ENCODE data around the gene MYBPH.

Gene MYBPH

DNA sequence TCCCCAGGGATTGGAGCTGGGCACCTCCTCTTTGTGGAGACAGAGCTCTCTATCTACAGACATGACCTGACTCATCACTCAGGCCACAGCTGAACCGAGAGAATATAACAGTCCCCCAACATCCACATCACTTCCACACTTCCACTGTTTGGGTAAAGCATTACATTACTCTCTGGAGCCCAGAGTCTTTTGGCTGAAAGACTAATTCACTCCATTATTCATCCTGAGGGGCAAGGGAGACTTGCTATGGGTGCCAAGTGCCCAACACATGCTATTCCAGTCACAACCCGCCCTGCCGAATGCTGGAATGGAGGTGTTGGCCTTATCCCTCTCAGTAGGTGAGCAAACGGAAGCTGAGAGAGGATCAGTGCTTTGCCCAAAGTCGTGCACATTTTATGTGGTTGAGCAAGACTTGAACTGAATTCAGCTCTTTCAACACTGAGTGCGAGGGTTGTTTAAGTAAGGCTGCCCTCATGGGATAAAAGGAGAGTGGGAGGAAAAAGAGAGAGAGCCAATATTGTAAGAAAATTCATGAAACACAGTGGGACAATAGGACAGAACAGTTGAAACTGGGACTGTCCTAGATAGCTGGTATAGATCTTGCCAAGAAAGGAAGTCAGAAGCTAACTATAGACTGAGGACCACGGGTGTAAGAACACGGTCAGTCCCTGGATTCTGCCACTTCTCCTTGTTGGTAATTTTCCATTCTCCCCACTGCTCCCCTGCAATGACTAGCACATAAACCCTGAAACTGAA is 24.4 kb upstream of the MYBPH start:
- no peak for DNase-seq

DNA sequence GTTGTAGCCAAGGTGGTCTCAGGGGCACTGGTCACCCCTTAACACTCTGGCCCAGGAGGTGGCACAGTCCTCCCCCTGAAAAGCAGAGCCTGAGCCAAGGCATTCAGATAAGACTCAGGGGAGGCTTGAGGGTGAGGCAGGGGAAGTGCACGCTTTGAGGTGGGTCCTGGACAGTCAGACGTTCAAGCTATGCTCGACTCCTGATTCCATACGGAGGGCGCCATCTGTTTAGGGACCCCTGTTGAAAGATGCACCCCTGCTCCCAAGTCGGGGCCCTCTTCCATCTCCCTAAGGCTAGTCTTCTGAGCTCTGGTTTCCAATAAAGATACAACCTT is 23.8 kb upstream of the MYBPH start:
- DNase-seq: no peak

- no peak for DNase-seq
These were observed 23.4 kb upstream of the MYBPH start for GRCh38 chr1:203199002-203199401.

DNA sequence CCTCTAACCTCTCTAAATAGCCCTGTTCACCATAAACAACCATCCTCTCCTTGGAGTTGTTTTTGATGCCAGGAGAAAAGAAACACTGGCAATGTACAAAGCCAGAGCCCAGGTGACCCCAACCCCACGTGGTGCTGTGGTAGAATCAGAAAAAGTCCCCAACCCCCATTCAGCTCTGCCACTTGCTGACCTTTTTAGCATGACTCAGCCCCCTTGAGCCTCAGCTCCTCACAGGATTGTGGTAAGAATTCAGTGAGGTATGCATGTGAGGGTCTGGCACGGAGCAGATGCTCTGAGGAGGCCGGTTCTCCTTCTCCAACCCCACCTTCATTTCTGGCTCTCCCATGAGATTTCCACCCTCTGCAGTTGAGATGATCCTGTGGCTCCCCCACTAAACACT is 22.0 kb upstream of the MYBPH start:
- DNase-seq: no peak

DNA sequence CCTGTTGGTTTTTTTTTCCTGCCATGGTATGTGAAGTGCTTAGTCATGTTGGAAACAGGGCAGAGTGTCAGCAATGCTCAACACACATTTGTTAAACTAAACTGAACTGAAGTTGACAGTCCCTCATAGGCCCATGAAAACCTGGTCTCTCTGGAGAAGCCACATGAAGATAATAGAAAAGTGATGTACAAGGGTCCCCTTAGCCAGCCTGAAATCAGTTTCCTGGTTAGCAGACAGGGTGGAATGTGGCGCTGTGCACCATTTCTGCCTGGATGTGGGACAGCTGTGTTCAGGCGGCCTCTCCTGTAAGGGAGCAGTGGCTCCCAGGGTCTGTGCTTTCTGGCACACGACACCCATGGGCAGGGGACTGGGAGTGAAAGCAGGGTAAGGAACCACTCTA is 20.7 kb upstream of the MYBPH start:
- no peak for DNase-seq

- DNase-seq: no peak
These were observed 15.3 kb upstream of the MYBPH start for GRCh38 chr1:203190949-203191348.

- DNase-seq: no peak
These were observed 14.3 kb upstream of the MYBPH start for GRCh38 chr1:203189951-203190352.

GRCh38 chr1:203188686-203189232 is 13.1 kb upstream of the MYBPH start:
- no peak for DNase-seq

DNA sequence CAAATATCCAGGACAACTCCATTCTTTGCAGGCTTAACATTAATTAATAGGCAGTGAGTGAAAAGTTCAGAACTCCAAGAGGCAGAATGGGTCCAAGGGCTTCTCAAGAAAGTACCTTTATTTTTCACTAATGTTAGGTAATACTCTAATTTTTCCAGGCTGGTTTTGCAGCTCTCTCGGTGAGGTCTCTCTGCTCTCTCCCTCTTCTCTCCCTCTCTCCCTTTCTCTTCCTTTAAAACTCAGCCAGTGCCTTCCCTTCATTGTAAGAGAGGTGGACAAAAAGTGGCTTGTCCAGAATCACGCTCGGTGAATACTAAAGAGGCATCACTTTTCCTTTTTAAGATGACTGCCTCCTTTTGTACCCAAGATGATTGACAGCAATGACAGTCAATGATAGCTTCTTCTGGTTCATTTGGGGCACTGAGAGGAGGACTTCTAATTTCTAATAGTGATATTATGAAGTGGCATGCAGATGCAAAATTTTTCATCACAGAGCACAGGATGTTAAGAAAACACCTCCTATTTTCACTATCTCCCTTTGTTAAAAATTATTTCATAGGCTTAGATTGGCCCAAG is 12.2 kb upstream of the MYBPH start:
- DNase-seq: no peak

DNA sequence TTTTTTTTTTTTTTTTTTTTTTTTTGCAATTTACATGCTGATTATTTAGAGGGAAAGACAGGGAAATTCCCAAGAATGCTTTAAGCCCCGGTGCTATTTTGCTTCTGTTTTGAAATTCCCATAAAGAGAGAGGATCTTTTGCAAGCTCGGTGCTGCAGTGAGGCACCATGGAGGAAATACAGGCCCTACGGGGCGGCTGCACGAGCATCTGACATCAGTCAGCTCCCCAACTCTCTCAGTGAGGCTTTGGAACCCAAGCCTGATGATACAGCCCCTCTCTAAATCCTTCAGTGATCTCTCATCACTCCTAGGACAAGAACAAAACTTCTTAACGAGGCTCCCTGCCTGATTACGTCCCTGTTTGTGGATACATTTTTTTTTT is 11.7 kb upstream of the MYBPH start:
- DNase-seq: no peak

DNA sequence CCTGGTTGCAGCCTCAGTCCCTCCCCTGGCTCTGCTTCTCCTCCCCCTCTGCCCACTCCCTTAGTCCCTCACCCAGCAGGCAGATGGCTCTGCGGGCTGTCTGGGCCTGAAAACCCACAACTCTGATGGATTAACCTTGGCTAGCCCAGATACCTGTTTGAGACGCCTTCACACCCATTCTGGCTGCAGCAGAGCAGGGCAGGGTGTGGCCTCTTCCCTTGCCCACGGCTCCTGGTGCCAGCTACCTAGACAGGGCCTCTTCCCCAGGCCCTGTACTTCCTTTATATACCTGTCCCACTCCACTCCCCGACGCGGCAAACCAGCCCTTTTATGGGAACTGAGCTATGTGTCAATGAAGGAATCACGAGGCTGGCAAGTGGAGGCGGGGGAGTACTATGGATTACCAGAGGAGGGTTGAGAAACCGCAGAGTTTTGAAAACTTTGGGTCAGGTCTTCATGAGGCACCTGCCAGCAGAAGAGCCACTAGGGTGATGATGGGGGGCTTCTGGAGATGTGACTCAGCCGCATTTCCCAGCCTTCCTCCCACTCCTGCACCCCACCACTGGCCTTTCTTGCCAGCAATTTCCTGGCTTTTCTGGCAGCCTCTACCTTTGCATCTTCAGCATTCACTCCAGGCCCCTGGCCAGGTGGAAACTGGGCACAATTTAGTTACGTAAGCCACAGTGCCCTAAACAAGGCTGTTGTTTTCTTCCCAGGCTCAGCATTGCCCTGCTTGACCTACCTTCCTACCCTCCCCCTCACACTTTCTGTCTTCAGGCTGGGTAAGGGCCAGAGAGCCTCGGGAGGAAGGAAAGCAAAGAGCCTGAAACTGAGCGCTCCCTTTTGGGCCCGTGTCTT is 11.0 kb upstream of the MYBPH start, which contains the start of gene CHI3L1:
TSS of gene CHI3L1 (minus strand) at position 259 of the 858 bp plus-strand sequence. CDS start at position 178, 81 bp downstream.
- DNase-seq: peak; percentile 47

DNA sequence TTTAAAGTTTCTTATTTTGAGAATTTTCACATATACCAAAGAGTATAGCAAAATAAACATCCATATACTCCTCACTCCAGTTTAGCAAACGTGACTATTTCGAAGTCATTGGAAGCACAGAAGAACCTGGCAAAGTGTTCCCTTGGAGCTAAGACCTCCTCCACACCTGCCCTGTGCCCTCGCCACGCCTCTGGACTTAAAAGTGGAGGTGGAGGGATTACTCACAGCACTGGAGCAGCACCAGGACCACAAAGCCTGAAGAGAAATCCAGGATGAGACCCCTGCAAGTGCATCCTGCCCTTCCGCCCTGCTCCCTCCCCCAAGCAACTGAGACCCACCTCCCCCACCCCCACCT is 10.4 kb upstream of the MYBPH start:
- DNase-seq: no peak

DNA sequence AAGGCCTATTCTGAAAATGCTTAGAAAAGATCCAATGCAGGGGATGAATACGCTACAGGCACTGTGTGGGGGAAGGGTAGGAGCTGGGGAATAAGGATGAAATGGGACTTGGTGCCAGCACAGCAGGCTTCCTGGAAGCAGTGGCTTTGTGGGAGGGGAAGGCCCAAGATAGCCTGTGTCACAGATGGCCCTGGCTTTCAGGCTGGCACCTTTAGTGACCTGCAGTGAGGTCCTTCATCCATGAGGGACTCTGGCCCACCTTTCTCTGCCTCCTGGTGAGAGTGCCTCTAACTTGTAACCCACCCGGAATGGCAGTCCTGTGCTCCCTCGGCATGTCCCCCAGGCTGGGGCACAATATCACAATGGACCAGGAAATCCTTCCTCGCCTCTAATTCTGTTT is 10.0 kb upstream of the MYBPH start:
- no peak for DNase-seq

DNA sequence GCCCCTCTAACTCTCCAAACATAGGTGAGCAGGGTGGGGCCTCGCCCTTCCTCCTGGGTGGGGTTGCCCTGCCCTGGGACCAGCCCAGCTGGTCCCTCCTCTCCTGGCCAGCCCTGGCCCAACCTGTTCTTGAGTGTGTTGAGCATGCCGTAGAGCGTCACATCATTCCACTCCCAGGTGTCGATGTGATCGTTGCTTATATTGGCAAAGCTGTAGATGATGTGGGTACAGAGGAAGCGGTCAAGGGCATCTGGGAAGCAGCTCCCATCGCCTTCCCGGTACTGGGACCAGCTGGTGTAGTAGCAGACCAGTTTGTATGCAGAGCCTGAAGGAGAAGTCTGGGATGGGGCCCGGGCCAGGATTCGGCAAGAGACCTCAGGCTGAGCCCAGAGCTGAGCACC is 9.4 kb upstream of the MYBPH start:
- no peak for DNase-seq

DNA sequence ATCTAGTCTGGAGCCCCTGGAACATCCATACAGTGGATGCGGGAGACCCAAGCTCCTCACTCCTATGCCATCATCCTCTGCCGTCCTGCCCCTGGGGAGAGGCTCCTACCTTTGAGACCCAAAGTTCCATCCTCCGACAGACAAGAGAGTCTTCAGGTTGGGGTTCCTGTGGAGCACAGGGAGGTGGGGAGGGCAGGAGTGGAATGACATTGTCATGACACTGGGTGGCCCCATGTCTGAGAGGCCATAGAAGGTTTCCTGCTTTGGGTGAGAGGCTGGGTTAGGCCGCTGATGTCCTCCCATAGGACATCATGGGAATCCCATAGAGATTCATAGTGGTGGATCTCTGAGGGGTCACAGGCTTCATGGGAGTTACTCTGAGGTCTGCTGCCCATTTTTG is 8.8 kb upstream of the MYBPH start:
- no peak for DNase-seq

GRCh38 chr1:203183828-203184227 is 8.2 kb upstream of the MYBPH start:
- no peak for DNase-seq

- no peak for DNase-seq
These were observed 6.8 kb upstream of the MYBPH start for GRCh38 chr1:203182387-203182953.

GRCh38 chr1:203181586-203182386 is 6.2 kb upstream of the MYBPH start:
- no peak for DNase-seq

DNA sequence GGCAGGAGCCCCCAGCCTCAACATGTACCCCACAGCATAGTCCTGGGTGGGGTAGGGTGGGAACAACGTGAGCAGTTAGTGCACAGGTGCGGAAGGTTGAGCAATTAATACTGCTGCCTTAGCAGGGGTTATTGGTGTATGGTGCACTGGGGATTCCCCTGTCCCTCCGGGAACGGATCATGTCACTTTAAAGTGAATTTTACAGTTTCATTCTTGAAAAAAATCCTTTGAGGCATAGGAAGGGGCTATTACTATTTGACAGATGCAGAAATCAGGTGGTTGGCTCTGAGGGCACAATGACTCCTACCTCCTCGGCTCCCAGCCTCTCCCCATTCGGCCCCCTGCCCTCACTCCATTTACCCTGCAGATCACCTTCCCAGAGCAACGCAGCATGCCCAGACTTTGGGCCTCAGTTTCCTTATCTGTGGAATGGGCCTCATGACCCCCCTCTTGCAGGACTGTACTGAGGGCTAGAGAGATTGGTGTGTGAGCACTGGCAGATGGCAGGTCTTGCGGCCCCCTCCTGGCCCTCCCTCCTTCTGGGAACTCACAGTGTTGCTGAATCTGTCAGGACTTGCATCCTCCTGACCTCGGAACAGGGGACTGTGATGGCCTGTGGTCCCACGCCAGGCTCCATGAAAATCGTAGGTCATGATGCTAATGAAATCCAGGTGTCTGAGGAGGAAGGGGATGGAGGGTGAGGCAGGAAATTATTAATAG is 5.1 kb upstream of the MYBPH start:
- no peak for DNase-seq

DNA sequence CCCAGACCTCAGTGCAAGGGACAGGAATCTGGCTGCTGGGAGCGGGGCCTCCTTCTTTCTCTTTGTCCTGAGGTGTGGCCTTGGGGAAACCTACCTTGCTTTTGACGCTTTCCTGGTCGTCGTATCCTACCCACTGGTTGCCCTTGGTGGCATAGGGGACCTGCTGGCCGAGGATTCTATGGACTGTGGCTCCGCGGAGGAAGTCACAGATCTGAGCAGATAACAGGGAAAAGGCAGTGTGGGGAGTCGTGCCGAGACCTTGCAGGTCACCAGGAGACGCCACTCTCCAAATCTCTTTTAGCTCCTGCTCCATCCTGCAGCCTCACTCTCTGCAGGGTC is 4.0 kb upstream of the MYBPH start:
- DNase-seq: no peak

GRCh38 chr1:203178821-203179666 is 3.4 kb upstream of the MYBPH start:
- no peak for DNase-seq

Measured in SIG-M5 (cell line).